Stomach (tissue), 4 donors: Measurements from ENCODE around the gene CCNYL1.

Source experiments
- POLR2A ChIP-seq, 4 donors: fragments of 450-650 bp; IDR thresholded peaks; one replicate each; pipeline ENCODE4 v1.6.1; 2016; ENCODE audit warnings: antibody characterized with exemption in 4 of 4, control low read depth in 2 of 4, mild to moderate bottlenecking in 1 of 4, moderate library complexity in 1 of 4
- TF ChIP-seq, protein P1 (sequence below), 7 experiments: fragments of 450-650 bp in 4 of 7; fragments of 200-600 bp in 3 of 7; sonication (generic) in 3 of 7; IDR thresholded peaks; one replicate each; pipeline ENCODE4 v1.5.1; 2016 to 2019; ENCODE audit warnings: antibody characterized with exemption in 7 of 7, control low read depth in 2 of 7, mild to moderate bottlenecking in 1 of 7

DNA sequence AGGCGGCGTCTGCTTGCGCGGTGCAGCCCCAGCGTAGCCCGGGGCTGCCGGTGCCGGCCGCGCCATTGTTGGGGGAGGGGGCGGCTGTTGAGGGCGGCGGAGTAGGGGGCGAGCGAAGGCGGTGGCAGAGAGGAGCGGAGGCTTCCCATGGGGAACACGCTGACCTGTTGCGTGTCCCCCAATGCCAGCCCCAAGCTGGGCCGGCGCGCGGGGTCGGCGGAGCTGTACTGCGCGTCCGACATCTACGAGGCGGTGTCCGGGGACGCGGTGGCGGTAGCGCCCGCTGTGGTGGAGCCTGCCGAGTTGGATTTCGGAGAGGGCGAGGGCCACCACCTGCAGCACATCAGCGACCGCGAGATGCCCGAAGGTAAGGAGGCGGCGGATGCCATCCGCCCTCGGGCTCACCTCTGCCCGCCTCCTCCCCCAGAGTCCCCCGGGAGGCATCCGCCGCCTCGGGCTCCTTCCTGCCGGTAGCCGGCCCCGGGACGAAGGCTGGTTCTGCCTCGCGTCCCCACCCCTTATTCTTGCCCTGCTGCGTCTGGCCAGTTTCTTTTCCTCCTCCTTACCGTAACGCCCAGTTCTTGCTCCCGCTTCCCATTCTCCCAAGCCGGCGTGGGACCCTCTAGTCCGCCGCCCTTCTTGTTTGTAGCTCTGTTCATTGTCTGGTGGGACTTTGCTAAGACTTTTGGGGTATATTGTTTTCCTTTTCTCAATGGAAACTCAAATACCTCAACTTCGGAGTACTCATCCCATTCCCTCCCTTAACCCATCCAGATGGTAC lies 500 bp downstream of the CCNYL1 start:
- TF ChIP-seq, protein P1, sequence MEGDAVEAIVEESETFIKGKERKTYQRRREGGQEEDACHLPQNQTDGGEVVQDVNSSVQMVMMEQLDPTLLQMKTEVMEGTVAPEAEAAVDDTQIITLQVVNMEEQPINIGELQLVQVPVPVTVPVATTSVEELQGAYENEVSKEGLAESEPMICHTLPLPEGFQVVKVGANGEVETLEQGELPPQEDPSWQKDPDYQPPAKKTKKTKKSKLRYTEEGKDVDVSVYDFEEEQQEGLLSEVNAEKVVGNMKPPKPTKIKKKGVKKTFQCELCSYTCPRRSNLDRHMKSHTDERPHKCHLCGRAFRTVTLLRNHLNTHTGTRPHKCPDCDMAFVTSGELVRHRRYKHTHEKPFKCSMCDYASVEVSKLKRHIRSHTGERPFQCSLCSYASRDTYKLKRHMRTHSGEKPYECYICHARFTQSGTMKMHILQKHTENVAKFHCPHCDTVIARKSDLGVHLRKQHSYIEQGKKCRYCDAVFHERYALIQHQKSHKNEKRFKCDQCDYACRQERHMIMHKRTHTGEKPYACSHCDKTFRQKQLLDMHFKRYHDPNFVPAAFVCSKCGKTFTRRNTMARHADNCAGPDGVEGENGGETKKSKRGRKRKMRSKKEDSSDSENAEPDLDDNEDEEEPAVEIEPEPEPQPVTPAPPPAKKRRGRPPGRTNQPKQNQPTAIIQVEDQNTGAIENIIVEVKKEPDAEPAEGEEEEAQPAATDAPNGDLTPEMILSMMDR (IDR thresholded peaks at IDR 0.05), result no peak
- no peak for TF ChIP-seq POLR2A (IDR thresholded peaks at IDR 0.05)
